ENCODE results near the gene DBNL.

The DBNL gene

DNA sequence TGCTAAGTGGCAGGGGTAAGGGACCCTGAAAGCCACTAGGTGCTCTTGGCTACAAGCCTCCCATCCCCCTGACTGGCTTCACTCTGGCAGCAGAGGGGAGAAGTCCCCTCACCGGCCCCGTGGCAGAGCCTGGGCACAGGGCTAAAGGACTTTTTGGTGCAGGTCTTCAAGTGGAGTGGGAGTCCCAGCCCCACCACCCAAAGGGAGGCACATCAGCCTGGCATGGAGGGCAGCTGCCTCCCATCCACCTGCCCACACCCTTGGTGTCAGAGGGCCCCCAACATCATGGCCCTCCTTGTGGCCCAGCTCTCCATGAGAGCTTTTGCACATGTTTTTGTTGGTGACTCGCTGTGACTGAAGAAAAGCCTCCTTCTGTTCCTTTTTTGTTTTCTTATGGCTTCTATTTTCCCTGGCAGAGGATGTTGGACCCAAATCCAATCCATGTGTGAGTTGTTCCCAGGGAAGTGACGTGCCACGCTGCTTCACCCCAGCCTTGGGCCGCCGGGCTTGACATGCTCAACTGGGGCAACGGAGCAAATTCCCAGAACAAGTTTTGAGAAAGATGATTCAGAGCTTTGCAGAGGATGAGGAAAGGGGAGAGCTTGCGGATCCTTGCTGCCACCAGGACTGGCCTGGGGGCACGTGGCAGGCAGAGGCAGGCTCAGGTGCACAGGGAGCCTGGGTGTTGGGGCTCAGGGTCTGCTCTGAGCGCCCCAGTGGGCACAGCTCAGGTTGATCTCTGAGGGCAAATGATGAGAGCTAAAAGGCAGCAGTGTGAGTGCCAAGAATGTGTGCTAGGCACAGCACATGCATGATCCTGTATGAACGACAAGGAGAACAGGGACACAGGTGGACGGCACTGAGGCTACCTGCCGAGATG lies 57.7 kb downstream of the DBNL start:
- DNase-seq, result no peak

DNA sequence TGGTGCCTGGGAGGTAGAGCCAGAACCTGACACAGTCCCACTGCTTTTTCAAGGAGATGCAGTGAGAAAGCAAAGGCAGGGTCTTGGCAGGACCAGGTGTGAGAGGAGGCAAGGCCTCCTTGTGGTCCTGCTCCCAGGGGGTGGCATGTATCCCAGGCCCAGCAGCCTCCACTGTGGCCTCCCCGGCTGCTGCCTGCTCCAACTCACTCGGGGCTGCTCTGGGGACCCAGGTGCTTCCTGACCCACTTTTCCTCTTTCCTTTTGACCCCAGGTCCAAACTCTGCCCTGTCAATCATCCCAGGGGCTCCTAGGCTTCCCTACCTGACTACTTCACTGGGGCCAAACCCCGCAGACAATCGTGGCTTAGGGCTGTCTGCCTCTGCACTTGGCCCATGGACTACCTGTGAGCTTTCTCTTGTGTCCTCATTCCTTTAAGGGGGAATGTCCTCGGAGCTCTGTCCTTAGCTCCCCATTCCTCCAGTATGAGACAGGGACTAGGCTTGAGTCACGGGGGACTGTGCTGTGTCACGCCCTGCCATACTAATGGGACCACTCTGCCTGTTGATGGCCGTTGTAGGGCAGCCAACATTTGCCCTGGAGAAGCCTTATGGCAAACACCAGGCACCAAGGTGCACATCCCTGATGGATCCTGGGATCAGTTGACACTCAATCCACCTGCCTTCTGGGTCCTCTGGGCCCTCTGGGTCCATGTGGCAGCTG lies 58.5 kb downstream of the DBNL start:
- DNase-seq, result no peak

DNA sequence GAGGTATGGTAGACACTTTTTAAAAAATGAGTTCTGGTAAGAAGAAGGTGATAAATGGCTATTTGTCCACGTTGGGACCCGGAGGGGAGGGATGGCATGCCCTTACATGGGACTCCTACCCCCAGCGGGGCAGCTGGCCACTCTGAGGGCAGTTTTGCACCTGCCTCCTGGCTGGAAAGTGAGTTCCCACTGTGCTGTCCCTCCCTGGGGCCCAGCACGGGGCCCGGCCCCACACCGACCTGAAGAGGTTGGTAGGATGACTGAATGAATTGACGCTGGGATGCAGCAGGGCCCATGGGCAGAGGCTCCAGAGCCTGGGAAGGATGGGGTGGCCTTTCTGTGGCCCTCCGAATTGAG lies 59.0 kb downstream of the DBNL start:
- no peak for DNase-seq

DNA sequence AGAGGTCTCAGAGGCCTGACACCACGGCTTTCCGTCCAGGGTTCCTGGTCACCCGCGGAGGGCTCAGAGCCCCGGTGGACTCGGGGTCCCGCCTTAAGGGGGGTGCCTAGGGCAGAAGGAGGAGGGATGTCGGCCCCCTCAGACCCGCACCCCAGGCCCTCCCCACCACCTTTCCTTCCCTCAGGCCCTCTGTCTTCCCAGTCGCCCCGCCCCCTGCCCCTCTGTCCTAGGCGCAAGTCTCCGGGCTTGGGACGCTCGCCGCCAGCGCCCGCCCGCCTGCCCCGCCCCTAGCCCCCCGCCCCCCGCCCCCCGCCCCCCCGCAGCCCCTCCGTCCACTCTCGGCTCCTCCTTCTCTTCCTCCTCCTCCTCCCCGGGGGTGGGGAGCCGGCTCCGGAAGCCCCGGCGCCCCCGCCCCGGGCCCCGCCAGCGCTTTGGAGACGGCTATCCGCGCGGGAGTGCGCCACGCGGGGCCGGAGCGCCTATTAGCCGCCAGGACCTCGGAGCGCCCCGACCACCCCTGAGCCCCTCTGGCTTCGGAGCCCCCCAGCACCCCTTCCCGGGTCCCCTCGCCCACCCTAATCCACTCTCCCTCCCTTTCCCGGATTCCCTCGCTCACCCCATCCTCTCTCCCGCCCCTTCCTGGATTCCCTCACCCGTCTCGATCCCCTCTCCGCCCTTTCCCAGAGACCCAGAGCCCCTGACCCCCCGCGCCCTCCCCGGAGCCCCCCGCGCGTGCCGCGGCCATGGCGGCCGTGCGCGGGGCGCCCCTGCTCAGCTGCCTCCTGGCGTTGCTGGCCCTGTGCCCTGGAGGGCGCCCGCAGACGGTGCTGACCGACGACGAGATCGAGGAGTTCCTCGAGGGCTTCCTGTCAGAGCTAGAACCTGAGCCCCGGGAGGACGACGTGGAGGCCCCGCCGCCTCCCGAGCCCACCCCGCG lies 59.7 kb downstream of the DBNL start, which contains the start of gene AEBP1:
AEBP1 (plus strand) TSS at position 423 of the 937 bp plus-strand sequence; CDS start at position 744, 321 bp downstream.
- DNase-seq, result peak; percentile 77

DNA sequence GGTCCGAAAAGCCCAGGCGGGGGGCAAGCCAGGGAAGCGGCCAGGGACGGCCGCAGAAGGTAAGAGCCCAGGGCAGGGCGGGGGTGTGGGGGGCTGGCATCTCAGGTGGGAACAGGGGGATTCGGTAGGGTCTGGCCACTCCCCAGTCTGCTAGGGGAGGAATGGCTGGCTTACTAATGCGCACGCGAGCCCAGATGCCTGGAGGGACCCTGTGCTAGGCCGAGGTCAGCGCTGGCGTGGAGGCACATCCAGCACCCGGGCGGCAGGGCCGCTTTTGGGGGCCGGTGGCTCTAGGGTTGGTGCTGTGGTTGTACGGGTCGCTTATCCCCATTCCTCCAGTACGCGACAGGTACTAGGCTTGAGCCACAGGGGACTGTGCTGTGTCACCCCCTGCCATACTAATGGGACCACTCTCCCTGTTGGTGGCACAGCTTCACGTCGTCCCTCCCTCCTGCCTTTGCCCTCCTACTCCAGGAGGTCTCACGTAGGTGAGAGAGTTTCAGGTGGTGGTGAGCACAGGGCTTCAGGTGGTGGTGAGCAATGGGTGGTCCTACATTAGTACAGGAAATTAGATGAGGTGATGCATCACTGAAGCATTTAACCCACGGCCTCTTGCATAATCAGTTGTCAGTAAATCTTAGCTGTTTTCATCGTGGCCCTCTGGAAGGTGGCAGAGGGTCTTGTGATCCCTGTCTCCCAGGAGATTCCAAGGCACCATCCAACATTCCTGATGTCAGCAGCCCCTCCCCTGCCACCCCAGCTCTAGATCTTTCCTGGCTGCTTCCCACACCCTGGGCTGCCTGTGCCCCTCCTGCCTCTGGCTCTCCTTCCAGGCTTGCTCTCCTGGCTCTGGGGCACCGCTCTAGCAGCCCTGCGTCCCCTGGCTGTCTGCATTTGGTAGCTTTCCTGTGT lies 60.6 kb downstream of the DBNL start:
- DNase-seq, result peak; percentile 51

DNA sequence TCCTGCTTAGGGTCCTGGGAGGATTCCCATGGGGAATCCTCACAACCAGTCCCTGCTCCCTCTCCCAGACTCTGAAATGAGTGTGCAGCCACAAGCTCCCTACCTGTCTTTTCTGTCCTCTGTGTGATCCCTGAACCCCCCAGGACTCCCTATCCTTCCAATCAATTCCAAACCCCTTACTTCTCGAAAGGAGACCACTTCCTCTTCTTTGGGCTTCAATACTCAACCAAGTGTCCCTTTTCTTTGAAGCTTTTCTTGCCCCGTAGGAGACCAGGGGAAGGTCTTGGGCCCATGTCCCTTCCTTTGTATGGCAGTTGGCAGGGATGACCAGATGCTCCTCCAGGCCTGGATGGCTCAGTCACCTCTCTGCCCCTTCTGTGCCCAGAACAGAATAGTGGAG lies 61.3 kb downstream of the DBNL start:
- no peak for DNase-seq

DNA sequence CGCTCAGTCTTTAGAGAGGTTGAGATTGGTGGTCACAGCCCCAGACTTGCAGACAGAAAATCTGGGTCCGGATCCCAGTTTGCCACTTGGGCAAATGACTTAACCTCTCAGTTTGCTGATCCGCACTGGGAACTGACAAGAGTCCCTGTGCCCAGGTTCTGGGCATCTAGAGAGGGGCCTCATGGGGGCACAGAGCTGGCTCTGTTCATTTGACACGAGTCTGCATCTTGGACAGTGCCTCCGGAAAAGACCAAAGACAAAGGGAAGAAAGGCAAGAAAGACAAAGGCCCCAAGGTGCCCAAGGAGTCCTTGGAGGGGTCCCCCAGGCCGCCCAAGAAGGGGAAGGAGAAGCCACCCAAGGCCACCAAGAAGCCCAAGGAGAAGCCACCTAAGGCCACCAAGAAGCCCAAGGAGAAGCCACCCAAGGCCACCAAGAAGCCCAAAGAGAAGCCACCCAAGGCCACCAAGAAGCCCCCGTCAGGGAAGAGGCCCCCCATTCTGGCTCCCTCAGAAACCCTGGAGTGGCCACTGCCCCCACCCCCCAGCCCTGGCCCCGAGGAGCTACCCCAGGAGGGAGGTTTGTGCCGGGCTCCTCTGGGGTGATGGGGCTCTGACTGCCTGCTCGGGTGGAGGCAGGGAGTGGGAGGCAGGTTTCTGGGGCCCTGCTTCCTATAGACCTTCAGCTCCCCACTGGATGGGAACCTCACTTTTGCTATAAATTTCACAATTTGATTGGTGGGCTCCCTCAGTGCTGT lies 62.0 kb downstream of the DBNL start:
- no peak for DNase-seq

DNA sequence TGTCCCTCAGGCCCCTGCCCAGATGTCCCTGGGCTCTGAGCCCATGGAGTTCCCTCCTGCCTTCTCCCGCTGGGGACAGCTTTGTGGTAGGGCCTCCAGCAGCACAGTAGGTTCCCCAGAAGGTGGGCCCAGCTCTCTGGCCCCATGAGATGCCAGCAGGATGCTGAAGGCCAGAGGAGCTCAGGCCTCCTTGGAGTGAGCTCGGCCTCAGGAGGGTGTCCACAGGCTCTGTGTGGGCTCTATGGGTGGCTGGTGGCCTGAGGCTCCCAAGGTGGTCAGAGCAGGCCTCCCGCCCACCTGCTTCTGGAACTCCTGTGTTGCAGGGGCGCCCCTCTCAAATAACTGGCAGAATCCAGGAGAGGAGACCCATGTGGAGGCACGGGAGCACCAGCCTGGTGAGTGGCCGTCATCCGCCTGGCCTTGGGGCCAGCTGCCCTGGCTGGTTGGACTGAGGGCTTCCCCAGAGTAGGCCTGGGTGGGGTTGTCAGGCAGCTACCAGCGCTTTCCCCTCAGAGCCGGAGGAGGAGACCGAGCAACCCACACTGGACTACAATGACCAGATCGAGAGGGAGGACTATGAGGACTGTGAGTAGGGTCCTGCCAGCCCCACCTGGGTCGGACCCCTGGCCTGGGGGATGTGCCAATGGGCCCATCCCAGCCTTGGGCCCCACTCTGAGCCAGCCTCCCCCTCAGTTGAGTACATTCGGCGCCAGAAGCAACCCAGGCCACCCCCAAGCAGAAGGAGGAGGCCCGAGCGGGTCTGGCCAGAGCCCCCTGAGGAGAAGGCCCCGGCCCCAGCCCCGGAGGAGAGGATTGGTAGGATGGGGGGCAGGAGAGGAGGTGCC lies 62.8 kb downstream of the DBNL start:
- no peak for DNase-seq

DNA sequence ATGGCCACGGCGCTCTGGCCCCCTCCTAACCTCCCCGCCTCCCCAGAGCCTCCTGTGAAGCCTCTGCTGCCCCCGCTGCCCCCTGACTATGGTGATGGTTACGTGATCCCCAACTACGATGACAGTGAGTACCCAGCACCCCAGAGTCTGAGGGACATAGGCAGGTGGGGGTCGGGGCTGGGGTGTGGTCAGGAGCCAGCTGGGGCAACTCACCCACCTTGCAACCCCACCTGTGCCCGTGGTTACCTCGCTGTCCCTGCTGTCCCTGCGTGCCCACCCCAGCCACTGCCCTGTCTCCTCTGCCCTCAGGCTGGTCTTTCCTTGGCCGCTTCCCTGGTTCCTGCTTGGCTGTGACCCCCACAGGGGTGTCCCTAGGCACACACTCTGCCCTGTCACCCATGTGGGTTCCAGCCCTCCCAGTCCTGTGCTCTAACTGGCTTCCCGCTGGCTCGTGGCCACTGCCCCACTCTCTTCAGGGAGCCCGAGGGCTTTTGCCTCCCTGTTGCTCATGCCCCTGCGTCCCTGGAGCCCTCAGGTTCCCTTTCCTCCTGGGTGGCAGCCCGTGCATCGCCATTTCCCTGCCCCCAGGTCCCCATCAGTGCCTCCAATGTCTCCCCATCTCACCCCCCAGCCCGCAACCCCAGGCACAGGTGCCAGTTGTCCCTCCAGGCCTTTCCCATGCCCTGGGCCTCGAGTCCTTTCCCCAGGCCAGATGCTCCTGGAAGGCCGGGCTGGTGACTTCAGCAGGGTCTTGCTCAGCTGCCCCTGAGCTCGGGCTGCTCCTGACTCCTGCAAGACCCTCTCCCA lies 63.7 kb downstream of the DBNL start:
- no peak for DNase-seq

DNA sequence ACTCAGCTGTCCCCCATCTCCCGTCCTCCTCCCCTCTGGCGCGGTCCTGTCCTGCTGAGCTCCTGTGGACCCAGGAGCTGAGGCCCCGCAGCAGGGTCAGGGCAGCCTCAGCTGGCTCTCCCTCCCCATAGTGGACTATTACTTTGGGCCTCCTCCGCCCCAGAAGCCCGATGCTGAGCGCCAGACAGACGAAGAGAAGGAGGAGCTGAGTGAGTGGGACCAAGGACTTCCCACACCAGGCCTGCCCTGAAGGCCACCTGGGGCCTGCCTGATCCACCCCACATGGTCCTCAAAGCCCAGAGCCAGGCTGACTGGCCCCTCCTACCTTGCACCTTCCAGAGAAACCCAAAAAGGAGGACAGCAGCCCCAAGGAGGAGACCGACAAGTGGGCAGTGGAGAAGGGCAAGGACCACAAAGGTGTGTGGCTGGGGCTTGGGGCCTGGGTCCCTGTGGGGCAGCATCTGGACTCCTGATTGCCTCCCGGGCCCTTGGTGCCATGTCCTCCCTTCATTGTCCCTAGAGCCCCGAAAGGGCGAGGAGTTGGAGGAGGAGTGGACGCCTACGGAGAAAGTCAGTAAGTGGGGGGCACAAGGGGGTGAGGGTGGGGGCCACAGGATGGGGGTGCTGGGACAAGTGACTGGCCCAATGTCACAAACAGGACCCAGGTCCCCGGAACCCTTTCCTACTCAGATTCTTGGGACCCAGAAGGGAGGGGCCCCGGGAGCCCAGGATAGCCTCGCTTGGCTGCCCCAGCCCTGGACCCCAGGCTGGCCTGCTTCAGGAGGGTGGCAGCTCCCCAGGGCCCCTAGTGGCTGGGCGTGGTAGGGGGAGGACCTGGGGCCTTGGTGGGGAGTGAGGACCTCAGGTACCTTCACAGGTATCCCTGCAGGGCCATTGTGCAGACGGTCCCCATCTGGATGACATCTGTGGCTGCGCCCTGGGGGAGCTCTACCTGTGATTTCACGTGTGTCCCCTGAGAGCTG lies 64.6 kb downstream of the DBNL start:
- no peak for DNase-seq

DNA sequence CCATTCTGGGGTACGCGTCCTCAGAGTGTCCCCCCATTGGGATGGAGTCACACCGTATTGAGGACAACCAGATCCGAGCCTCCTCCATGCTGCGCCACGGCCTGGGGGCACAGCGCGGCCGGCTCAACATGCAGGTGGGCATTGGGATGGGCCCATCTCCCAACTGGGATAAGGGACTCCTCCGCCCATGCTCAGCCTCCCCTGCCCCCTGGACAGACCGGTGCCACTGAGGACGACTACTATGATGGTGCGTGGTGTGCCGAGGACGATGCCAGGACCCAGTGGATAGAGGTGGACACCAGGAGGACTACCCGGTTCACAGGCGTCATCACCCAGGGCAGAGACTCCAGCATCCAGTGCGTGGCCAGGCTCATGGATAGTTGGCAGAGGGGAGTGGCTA lies 65.5 kb downstream of the DBNL start:
- DNase-seq, result no peak

DNA sequence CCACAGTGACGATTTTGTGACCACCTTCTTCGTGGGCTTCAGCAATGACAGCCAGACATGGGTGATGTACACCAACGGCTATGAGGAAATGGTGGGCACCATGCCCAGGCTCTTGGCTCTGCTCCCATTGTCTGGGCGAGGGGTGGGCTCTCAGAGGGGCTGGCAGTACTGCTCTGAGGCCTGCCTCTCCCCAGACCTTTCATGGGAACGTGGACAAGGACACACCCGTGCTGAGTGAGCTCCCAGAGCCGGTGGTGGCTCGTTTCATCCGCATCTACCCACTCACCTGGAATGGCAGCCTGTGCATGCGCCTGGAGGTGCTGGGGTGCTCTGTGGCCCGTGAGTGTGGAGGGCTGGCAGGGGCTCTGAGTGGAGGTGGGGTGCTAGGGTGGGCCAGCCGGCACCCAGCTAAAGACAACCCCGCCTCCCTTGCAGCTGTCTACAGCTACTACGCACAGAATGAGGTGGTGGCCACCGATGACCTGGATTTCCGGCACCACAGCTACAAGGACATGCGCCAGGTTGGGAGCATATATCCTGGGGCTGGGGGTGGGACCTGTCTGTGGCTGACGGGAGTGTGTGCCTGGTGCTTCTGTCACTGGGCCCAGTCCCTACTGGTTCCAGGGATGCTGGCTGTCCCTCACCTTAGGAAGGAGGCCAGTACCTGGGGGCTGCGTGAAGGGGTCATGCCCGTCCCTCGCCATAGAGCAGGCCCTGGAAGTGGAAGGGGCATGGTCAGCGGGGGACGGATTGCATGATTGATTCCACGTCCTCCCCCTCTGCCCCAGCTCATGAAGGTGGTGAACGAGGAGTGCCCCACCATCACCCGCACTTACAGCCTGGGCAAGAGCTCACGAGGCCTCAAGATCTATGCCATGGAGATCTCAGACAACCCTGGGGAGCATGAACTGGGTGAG lies 66.5 kb downstream of the DBNL start:
- no peak for DNase-seq
